Stimulated activated CD8-positive, alpha-beta memory T cell treated with anti-CD3 and anti-CD28 coated beads, Interleukin-7, amount 100 ng/mL, for 48 hours (primary cell): ENCODE measurements around the gene PCSK6.
"Not testable (repeated sequence)": the region's sequence is repeated elsewhere in the genome, so short reads cannot be mapped to it uniquely, and the experiment has no call there.

ENCODE experiments used
- DNase-seq, 2 donors: peaks; one replicate each; pipeline ENCODE4 v3.0.0-alpha.2; 2020; ENCODE audit warnings: low read depth in 1 of 2; ENCODE audit errors: extremely low read depth in 1 of 2

The PCSK6 gene

DNA sequence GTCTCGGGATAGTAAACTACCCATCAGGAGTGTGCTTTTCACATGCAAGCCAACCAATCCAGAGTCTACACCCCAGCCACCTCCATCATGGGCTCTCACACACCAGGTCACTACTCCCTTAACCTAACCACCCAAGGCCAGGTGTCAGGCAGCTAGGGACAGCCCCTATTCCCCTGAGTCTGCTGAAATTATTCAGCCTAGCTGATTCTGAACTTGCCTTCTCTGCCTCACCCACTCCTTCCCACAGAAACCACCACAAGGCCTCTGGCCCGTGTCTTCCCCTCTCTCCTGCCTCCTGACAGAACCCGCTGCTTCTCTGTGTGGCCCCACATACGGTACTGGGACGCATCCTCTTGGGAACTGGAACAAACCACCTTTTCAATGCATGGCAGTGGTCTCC, 82.1 kb downstream of the PCSK6 start:
- no peak for DNase-seq

DNA sequence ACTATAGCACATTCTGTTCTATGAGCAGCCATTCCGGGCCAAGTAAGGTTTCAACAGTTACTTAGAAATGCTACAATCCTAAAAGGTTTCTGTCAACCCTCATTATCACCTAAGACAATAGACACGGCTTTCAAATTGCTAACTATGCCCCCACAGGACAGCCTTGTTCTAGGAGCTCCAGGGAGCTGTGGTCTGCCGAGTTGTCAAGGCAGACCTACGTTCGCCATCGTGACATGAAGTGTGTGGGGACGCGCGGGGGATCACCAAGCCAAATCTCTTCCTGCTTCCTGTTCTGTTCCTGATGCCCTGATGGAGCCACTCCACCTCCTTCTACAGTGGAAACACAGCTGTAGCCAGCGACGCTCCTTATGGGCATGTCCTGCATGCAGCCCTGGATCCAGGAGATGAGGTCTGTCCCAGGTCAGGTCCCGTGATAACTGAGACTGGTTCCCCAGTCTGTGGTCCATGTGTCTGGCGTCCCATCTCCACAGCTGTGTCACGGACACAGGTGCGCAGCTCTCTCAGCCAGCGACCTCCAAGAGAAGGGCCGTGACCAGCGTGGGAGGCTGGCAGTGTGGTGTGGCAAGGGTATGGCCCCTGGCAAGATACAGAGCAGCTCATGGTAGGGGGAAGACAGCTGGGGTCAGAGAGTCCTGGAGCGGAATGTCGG, 82.8 kb downstream of the PCSK6 start:
- DNase-seq, result no peak

GRCh38 chr15:101406036-101406435, 83.5 kb downstream of the PCSK6 start:
- DNase-seq, result no peak

- DNase-seq, result no peak
Measured at GRCh38 chr15:101404245-101404644, 85.3 kb downstream of the PCSK6 start.

DNA sequence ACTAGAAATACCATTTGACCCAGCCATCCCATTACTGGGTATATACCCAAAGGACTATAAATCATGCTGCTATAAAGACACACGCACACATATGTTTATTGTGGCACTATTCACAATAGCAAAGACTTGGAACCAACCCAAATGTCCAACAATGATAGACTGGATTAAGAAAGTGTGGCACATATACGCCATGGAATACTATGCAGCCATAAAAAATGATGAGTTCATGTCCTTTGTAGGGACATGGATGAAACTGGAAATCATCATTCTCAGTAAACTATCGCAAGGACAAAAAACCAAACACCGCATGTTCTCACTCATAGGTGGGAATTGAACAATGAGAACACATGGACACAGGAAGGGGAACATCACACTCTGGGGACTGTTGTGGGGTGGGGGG, 86.6 kb downstream of the PCSK6 start:
- not testable (repeated sequence) for DNase-seq

- no peak for DNase-seq
Measured at GRCh38 chr15:101401286-101401685, 88.2 kb downstream of the PCSK6 start.

GRCh38 chr15:101399431-101399830, 90.1 kb downstream of the PCSK6 start:
- DNase-seq, result no peak

- no peak for DNase-seq
Measured at GRCh38 chr15:101398247-101398646, 91.3 kb downstream of the PCSK6 start.

GRCh38 chr15:101397521-101398003, 91.9 kb downstream of the PCSK6 start:
- DNase-seq, result no peak

GRCh38 chr15:101396484-101397261, 92.8 kb downstream of the PCSK6 start:
- DNase-seq, result no peak

GRCh38 chr15:101394654-101395053, 94.9 kb downstream of the PCSK6 start:
- no peak for DNase-seq

DNA sequence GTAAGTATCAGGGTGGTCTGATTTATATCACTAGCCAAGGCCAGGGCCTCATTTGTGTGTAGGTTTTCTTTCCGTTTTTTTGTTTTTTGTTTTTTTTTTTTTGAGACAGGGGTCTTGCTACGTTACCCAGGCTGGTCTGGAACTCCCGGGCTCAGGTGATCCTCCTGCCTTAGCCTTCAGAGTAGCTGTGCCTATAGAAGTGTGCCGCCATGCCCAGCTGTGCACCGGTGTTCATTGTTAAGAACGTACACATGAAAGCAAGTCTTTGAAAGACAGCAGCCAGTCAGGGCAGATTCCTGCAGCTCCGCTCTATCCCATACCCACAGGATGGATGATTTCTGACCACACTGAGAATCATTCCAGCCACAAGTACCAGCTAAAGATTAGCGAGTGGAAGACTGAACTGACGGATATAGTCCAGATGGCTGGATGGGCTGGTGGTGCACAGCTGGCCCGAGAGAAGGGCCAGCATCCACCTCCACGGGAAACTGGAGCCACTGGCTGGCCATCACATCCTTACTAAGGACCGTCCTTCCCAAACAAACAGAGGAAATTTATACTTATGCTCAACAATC, 95.4 kb downstream of the PCSK6 start:
- no peak for DNase-seq

DNA sequence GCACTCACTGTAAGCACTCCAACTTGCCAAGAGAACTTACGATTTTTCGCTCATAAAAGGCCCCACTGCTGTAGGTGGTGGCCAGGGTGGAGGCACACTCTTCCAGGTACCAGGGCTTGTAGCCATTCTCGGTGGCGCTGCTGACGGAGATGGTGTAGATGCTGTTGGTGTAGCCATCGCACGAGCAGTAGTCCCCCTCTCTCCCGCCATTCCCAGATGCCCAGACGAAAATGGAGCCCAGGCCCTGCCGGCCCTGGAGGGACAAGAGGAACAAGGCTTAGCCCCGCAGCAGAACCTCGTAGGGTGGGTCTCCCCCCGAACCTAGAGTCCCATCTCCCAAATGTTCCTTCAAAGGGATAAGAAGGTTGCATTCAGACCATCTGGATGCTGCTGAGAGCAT, 96.3 kb downstream of the PCSK6 start:
- no peak for DNase-seq

- no peak for DNase-seq
Measured at GRCh38 chr15:101391981-101392640, 97.4 kb downstream of the PCSK6 start.

DNA sequence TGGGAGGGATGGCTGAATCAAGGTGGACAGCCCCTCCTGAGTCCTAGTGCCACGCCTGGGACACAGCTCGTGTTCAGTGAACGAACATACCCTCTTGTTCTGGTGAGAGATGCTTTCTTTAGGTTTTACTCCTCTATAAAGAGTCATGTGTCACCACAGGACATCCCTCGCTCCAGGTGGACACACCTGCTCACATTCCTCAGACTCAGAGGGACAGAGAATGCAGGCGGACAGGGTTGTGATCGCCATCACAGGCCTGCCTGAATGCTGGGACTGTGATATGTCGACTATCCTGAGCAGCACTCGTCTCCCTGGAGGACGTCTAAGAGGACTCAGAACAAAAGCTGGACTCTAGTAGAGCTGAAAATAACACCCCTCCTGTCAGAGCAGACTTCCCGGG, 98.1 kb downstream of the PCSK6 start:
- no peak for DNase-seq

GRCh38 chr15:101390462-101390861, 99.0 kb downstream of the PCSK6 start:
- DNase-seq, result no peak

GRCh38 chr15:101390060-101390459, 99.4 kb downstream of the PCSK6 start:
- DNase-seq, result no peak

DNA sequence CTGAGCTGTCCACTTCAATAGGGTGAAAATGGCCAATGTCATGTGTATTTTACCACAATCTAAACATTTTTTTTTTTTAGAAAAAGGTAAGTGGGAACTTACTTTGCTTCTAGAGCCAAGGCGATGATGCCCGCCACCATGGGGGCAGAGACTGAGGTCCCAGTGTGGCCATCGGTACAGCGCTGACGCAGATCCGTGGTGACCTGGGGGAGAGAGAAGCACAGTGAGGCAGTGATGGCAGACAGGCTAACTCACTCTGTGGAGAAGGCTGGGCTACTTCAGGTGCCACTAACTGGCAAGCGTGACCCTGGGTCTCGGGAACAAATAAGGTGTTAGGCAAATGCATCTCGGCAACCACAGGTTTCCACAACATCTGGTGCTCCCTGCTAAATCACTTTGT, 100.1 kb downstream of the PCSK6 start:
- no peak for DNase-seq

- no peak for DNase-seq
Measured at GRCh38 chr15:101388046-101388445, 101.5 kb downstream of the PCSK6 start.

DNA sequence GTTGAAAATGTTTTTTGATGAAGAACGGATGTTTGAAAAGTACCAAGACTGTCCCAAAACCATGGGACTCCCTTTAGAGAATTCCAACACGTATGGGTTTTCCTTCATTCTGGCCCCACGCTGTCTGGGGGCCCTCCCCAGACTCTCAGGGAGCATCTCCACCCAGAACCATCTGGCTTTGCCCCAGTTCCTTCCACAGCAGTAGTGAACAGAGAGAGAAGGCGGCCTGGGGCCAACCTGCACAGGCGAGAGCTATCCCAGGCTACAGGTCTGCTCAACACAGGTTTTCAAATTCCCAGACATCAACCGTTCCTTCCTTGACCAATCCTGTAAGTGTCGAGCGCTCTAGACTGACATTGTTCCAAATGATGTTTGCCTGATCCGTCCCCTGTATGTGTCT, 101.9 kb downstream of the PCSK6 start:
- no peak for DNase-seq

GRCh38 chr15:101386967-101387366, 102.5 kb downstream of the PCSK6 start:
- no peak for DNase-seq
